ENCODE results near the gene ACLY.
"Not testable (repeated sequence)": the region's sequence is repeated elsewhere in the genome, so short reads cannot be mapped to it uniquely, and the experiment has no call there.

The ACLY gene

GRCh38 chr17:41864498-41864835 lies 54.3 kb downstream of the ACLY start:
- no peak for DNase-seq (ENCODE audit: low read depth)
- H3K4me3 ChIP-seq (ENCODE audit: low read length) = peak overlapping the region; percentile 91
- no peak for TF ChIP-seq CTCF (IDR thresholded peaks at IDR 0.05; ENCODE audit: insufficient read depth, low read depth, low read length, missing control alignments)

GRCh38 chr17:41863074-41863848 lies 55.5 kb downstream of the ACLY start:
- DNase-seq (ENCODE audit: low read depth) = no peak
- no peak for TF ChIP-seq CTCF (IDR thresholded peaks at IDR 0.05; ENCODE audit: insufficient read depth, low read depth, low read length, missing control alignments)
- peak overlapping the region; percentile 91 for H3K4me3 ChIP-seq (ENCODE audit: low read length)

GRCh38 chr17:41860254-41860931 lies 58.4 kb downstream of the ACLY start:
- TF ChIP-seq CTCF (IDR thresholded peaks at IDR 0.05; ENCODE audit: insufficient read depth, low read depth, low read length, missing control alignments) = no peak
- DNase-seq (ENCODE audit: low read depth) = no peak
- no peak overlapping the region for H3K4me3 ChIP-seq (ENCODE audit: low read length)

GRCh38 chr17:41851382-41851781 lies 67.4 kb downstream of the ACLY start:
- H3K4me3 ChIP-seq (ENCODE audit: low read length); DNase-seq (ENCODE audit: low read depth): not testable (repeated sequence)

GRCh38 chr17:41849251-41849990 lies 69.3 kb downstream of the ACLY start:
- TF ChIP-seq CTCF (IDR thresholded peaks at IDR 0.05; ENCODE audit: insufficient read depth, low read depth, low read length, missing control alignments) = no peak
- no peak overlapping the region for H3K4me3 ChIP-seq (ENCODE audit: low read length)
- DNase-seq (ENCODE audit: low read depth) = no peak

- TF ChIP-seq CTCF (IDR thresholded peaks at IDR 0.05; ENCODE audit: insufficient read depth, low read depth, low read length, missing control alignments) = no peak
- no peak overlapping the region for H3K4me3 ChIP-seq (ENCODE audit: low read length)
- DNase-seq (ENCODE audit: low read depth) = no peak
These were observed 70.0 kb downstream of the ACLY start for GRCh38 chr17:41848788-41849187.

- no peak overlapping the region for H3K4me3 ChIP-seq (ENCODE audit: low read length)
- TF ChIP-seq CTCF (IDR thresholded peaks at IDR 0.05; ENCODE audit: insufficient read depth, low read depth, low read length, missing control alignments) = no peak
- DNase-seq (ENCODE audit: low read depth) = peak; percentile 76
These were observed 73.8 kb downstream of the ACLY start for GRCh38 chr17:41844971-41845370.

- not testable (repeated sequence) for H3K4me3 ChIP-seq (ENCODE audit: low read length); DNase-seq (ENCODE audit: low read depth)
These were observed 78.0 kb downstream of the ACLY start for GRCh38 chr17:41840781-41841180.

GRCh38 chr17:41839448-41839847 lies 79.3 kb downstream of the ACLY start:
- not testable (repeated sequence) for H3K4me3 ChIP-seq (ENCODE audit: low read length); DNase-seq (ENCODE audit: low read depth)

All from epithelial cell of esophagus (primary cell).